ENCODE results near the gene ASPSCR1. TPM values are rescaled to one million over a fixed set of nuclear protein-coding genes. Genes with fewer than 3 reads are reported as not detected.

ASPSCR1 gene
- total RNA-seq, 1 donor from 2014 or later, result 30.4 TPM

DNA sequence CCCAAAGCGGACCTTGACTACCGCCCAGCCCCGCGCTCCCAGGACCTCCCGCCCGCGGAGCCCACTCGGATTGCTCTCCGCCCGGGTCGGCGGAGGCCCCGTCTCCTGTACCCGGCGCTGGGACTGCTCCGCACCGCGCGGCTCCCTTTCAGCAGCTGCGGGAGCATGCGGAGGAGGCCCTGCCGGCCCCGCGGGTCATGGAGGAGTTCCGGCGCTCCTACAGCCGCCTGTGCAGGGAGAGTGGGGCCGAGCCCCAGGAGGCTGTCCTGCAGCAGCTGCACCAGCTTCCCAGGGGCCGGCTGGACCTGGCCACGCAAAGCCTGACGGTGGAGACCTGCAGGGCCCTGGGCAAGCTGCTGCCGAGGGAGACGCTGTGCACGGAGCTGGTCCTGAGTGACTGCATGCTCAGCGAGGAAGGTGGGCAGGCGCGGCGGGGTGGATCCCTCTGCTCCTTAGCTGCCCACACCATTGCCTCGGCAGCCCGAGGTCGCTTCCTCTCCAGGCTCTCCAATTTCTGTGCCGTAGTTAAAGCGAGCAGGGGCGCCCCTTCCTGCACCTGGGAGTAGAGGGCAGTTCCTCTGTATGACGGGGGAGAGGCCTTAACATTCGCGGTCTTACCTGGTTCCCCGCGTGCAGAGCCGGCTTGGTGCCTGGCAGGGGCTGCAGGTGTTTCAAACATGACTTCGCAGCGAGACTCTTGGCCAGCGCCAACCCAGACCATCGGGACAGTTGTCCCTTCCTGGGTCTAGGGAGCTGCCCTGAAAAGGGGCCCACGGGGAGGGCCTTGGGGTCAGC lies 46.2 kb downstream of the ASPSCR1 start:
- H3K4me3 Mint-ChIP-seq (ENCODE audit: unreplicated experiment), result peak overlapping the region; percentile 64
- TF ChIP-seq, protein P1, sequence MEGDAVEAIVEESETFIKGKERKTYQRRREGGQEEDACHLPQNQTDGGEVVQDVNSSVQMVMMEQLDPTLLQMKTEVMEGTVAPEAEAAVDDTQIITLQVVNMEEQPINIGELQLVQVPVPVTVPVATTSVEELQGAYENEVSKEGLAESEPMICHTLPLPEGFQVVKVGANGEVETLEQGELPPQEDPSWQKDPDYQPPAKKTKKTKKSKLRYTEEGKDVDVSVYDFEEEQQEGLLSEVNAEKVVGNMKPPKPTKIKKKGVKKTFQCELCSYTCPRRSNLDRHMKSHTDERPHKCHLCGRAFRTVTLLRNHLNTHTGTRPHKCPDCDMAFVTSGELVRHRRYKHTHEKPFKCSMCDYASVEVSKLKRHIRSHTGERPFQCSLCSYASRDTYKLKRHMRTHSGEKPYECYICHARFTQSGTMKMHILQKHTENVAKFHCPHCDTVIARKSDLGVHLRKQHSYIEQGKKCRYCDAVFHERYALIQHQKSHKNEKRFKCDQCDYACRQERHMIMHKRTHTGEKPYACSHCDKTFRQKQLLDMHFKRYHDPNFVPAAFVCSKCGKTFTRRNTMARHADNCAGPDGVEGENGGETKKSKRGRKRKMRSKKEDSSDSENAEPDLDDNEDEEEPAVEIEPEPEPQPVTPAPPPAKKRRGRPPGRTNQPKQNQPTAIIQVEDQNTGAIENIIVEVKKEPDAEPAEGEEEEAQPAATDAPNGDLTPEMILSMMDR (IDR thresholded peaks at IDR 0.05), result no peak
- no peaks in the 10 kb centered on the region for H3K9me3 Mint-ChIP-seq (ENCODE audit: low read depth)
- no peaks in the 10 kb centered on the region for H3K27me3 Mint-ChIP-seq (ENCODE audit: low read depth)
- DNase-seq (ENCODE audit: low spot score), result no peak
- no peaks in the 10 kb centered on the region for H3K36me3 Mint-ChIP-seq (ENCODE audit: low read depth)
- peaks cover 18% of the 10 kb centered on the region for H3K4me1 Mint-ChIP-seq (ENCODE audit: low read depth)
- no peak overlapping the region for H3K27ac Mint-ChIP-seq (ENCODE audit: unreplicated experiment)

GRCh38 chr17:82024859-82025258 lies 47.4 kb downstream of the ASPSCR1 start:
- Mint-ChIP-seq H3K27me3 (ENCODE audit: low read depth) (no peaks in the 10 kb centered on the region), H3K36me3 (ENCODE audit: low read depth) (no peaks in the 10 kb centered on the region), H3K4me3 (ENCODE audit: unreplicated experiment) (no peak overlapping the region), H3K4me1 (ENCODE audit: low read depth) (peaks cover 20% of the 10 kb centered on the region), H3K9me3 (ENCODE audit: low read depth) (no peaks in the 10 kb centered on the region), H3K27ac (ENCODE audit: unreplicated experiment) (no peak overlapping the region)
- DNase-seq (ENCODE audit: low spot score), result no peak
- TF ChIP-seq, protein P1 (IDR thresholded peaks at IDR 0.05), result no peak

DNA sequence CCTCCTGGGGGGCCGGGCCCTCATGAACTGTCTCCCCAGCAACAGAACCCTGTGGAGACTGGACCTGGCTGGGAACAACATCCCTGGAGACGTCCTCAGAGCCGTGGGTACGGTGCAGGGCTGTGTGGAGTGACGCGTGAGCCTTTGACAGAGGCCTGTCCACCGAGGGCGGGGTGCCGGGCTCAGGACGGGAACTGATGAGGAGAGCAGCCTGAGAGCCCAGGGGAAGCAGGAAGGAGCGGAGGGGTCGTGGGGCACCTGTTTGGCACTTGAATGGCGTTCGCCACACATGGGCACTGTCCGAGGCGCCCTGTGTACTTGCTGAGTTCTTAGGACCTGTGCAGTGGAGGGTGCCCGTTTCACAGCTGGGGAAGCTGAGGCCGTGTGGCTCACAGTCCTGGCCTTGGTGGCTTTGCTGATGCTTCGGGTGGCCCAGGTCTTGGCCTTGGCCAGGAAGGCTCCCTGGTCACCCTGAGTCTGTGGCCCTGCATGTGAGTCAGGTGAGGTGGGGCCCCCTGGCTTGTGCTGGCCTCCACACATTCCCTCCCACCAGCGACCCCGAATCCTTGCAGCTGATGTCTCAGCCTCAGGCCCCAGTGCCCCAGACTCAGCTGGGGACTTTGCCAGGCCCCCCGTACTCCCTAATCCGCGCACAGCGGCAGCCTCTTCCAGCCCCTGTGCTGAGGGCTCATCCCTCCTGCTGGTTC lies 48.1 kb downstream of the ASPSCR1 start:
- H3K27ac Mint-ChIP-seq (ENCODE audit: unreplicated experiment), result no peak overlapping the region
- H3K27me3 Mint-ChIP-seq (ENCODE audit: low read depth), result no peaks in the 10 kb centered on the region
- H3K36me3 Mint-ChIP-seq (ENCODE audit: low read depth), result no peaks in the 10 kb centered on the region
- peaks cover 22% of the 10 kb centered on the region for H3K4me1 Mint-ChIP-seq (ENCODE audit: low read depth)
- no peak overlapping the region for H3K4me3 Mint-ChIP-seq (ENCODE audit: unreplicated experiment)
- TF ChIP-seq, protein P1 (IDR thresholded peaks at IDR 0.05), result no peak
- no peaks in the 10 kb centered on the region for H3K9me3 Mint-ChIP-seq (ENCODE audit: low read depth)
- no peak for DNase-seq (ENCODE audit: low spot score)

GRCh38 chr17:82028246-82028645 lies 50.8 kb downstream of the ASPSCR1 start:
- Mint-ChIP-seq H3K4me3 (ENCODE audit: unreplicated experiment) (no peak overlapping the region), H3K27ac (ENCODE audit: unreplicated experiment) (no peak overlapping the region), H3K27me3 (ENCODE audit: low read depth) (no peaks in the 10 kb centered on the region), H3K9me3 (ENCODE audit: low read depth) (no peaks in the 10 kb centered on the region), H3K4me1 (ENCODE audit: low read depth) (peaks cover 19% of the 10 kb centered on the region), H3K36me3 (ENCODE audit: low read depth) (no peaks in the 10 kb centered on the region)
- DNase-seq (ENCODE audit: low spot score), result no peak
- TF ChIP-seq, protein P1 (IDR thresholded peaks at IDR 0.05), result no peak

DNA sequence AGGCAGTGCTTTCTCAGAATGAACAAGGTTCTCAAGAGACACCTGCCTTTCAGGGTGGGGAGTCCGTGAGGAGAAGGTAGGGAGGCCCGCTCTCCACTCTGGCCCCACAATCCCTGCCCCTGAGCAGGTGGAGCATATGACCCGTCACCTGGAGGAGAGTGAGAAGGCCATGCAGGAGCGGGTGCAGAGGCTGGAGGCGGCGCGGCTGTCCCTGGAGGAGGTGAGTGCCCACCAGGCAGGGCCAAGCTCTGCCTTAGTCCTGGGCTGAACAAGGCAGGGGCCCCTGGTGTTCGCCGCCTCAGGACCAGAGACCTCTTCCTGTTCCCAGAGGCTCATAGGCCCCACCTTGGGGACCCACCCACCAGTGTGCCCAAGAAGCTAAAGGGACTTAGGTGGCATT lies 51.5 kb downstream of the ASPSCR1 start:
- no peaks in the 10 kb centered on the region for H3K36me3 Mint-ChIP-seq (ENCODE audit: low read depth)
- no peak overlapping the region for H3K27ac Mint-ChIP-seq (ENCODE audit: unreplicated experiment)
- no peak for DNase-seq (ENCODE audit: low spot score)
- H3K9me3 Mint-ChIP-seq (ENCODE audit: low read depth), result no peaks in the 10 kb centered on the region
- TF ChIP-seq, protein P1 (IDR thresholded peaks at IDR 0.05), result no peak
- no peaks in the 10 kb centered on the region for H3K27me3 Mint-ChIP-seq (ENCODE audit: low read depth)
- peaks cover 14% of the 10 kb centered on the region for H3K4me1 Mint-ChIP-seq (ENCODE audit: low read depth)
- no peak overlapping the region for H3K4me3 Mint-ChIP-seq (ENCODE audit: unreplicated experiment)

Measured in chondrocyte (in vitro differentiated cells).